Body of pancreas (tissue), 4 donors: Measurements from ENCODE around the gene PAPOLB. TPM values are rescaled to one million over a fixed set of nuclear protein-coding genes. Genes with fewer than 3 reads are reported as not detected.

Source experiments
- ATAC-seq: fragments of 150-250 bp; one replicate; pipeline ENCODE4 v1.9.1; 2016
- DNase-seq, 4 donors: peaks; one replicate each; pipeline ENCODE4 v3.0.0-alpha.2; 2019
- H3K27ac ChIP-seq, 4 donors: fragments of 200-600 bp; sonication (generic); 1 replicate in 3 of 4; 2 replicates in 1 of 4; pipeline versions ENCODE4 v1.5.1 to v1.6.1; 2016 to 2019; ENCODE audit warnings: mild to moderate bottlenecking in 1 of 4, mixed read lengths in 1 of 4, moderate library complexity in 1 of 4
- H3K27me3 ChIP-seq, 2 donors: fragments of 200-600 bp; sonication (generic); one replicate each; pipeline ENCODE4 v1.6.0; 2016; ENCODE audit warnings: mild to moderate bottlenecking in 1 of 2
- H3K36me3 ChIP-seq, 2 donors: fragments of 200-600 bp; sonication (generic); replicated peaks in 1 of 2; 2 replicates each; pipeline ENCODE4 v1.5.1; 2016; ENCODE audit warnings: low read depth in 2 of 2; ENCODE audit not compliant: insufficient read depth in 1 of 2
- H3K4me1 ChIP-seq: fragments of 200-600 bp; sonication (generic); one replicate; pipeline ENCODE4 v1.6.0; 2016
- H3K4me3 ChIP-seq, 2 donors: fragments of 200-600 bp; sonication (generic); 1 replicate in 1 of 2; 2 replicates in 1 of 2; pipeline ENCODE4 v1.5.1; 2016 to 2019
- H3K9me3 ChIP-seq, 3 donors: fragments of 200-600 bp; sonication (generic); 1 replicate in 2 of 3; 2 replicates in 1 of 3; pipeline ENCODE4 v1.5.1; 2016
- CTCF ChIP-seq, 7 experiments: fragments of 450-650 bp in 4 of 7; fragments of 200-600 bp in 3 of 7; sonication (generic) in 3 of 7; IDR thresholded peaks; one replicate each; pipeline ENCODE4 v1.5.1; 2016 to 2019; ENCODE audit warnings: antibody characterized with exemption in 7 of 7
- POLR2A ChIP-seq, 3 donors: fragments of 450-650 bp; IDR thresholded peaks; one replicate each; pipeline ENCODE4 v1.6.1; 2016; ENCODE audit warnings: antibody characterized with exemption in 3 of 3, mild to moderate bottlenecking in 2 of 3
- WGBS, 2 donors: methylation state at CpG; one replicate each; pipeline ENCODE4 v1.1.5; 2017; 5-methylcytosine and 5-hydroxymethylcytosine counted together
- intact Hi-C: fragments of 100-400 bp; cut with DNase I; formaldehyde crosslinking; loops from one replicate; pipeline ENCODE4 v1.15.1; 2023
- total RNA-seq, 2 donors: library from RNA; depleted of rRNA; stranded (reverse); fragments of >200 nt; gene quantifications; one replicate each; pipeline ENCODE4 v1.1.0, GENCODE V29; 2016

The PAPOLB gene
- total RNA-seq, 2 donors from 2014 or later = under 0.01 TPM; not detected in 1

- Histone ChIP-seq H3K27me3 (no peaks in the 10 kb centered on the region), H3K4me1 (no peaks in the 10 kb centered on the region), H3K9me3 (no peaks in the 10 kb centered on the region), H3K27ac (peak overlapping the region in 2 of 4 donors; percentile 32 to 54), H3K36me3 (no peaks in the 10 kb centered on the region), H3K4me3 (no peak overlapping the region)
- ATAC-seq (peak; percentile 44), DNase-seq (peak in 3 of 4 donors; percentile 46 to 68 (median 48))
- TF ChIP-seq POLR2A (IDR thresholded peaks at IDR 0.05) (peak in 2 of 3 donors; percentile 25 to 27), CTCF (IDR thresholded peaks at IDR 0.05) (no peak)
- 53 to 69% methylated on average over 11 to 25 of the region's 28 CpGs for WGBS, 2 donors
- intact Hi-C loops = no loop called here
Observed at GRCh38 chr7:4835398-4836205, 26.2 kb downstream of the PAPOLB start.

- intact Hi-C loops = no loop called here
- no peaks in the 10 kb centered on the region for H3K4me1 ChIP-seq
- no peaks in the 10 kb centered on the region for H3K9me3 ChIP-seq
- ATAC-seq (no peak), DNase-seq (no peak)
- WGBS, 2 donors = 92 to 97% methylated on average over 20 to 52 of the region's 60 CpGs
- no peaks in the 10 kb centered on the region for H3K27me3 ChIP-seq
- H3K4me3 ChIP-seq = no peak overlapping the region
- no peak overlapping the region for H3K27ac ChIP-seq
- TF ChIP-seq POLR2A (IDR thresholded peaks at IDR 0.05) (no peak), CTCF (IDR thresholded peaks at IDR 0.05) (no peak)
- H3K36me3 ChIP-seq = no peaks in the 10 kb centered on the region
Observed at GRCh38 chr7:4834601-4835397, 27.0 kb downstream of the PAPOLB start.

- no peaks in the 10 kb centered on the region for H3K36me3 ChIP-seq
- no peaks in the 10 kb centered on the region for H3K9me3 ChIP-seq
- TF ChIP-seq POLR2A (IDR thresholded peaks at IDR 0.05) = no peak
- TF ChIP-seq CTCF (IDR thresholded peaks at IDR 0.05) = no peak
- no peaks in the 10 kb centered on the region for H3K27me3 ChIP-seq
- 89 to 95% methylated on average over 18 to 33 of the region's 36 CpGs for WGBS, 2 donors
- H3K27ac ChIP-seq = no peak overlapping the region
- no peak for DNase-seq
- no peak overlapping the region for H3K4me3 ChIP-seq
- ATAC-seq = no peak
- H3K4me1 ChIP-seq = no peaks in the 10 kb centered on the region
- intact Hi-C loops = no loop called here
Observed at GRCh38 chr7:4833691-4834600, 27.9 kb downstream of the PAPOLB start.

- WGBS, 2 donors = 81 to 82% methylated on average over 12 to 16 of the region's 17 CpGs
- no peaks in the 10 kb centered on the region for H3K36me3 ChIP-seq
- TF ChIP-seq CTCF (IDR thresholded peaks at IDR 0.05) = no peak
- no peak for TF ChIP-seq POLR2A (IDR thresholded peaks at IDR 0.05)
- no peaks in the 10 kb centered on the region for H3K4me1 ChIP-seq
- H3K27ac ChIP-seq = no peak overlapping the region
- H3K9me3 ChIP-seq = no peaks in the 10 kb centered on the region
- ATAC-seq (no peak), DNase-seq (no peak)
- H3K4me3 ChIP-seq = no peak overlapping the region
- no peaks in the 10 kb centered on the region for H3K27me3 ChIP-seq
- intact Hi-C loops = no loop called here
Observed at GRCh38 chr7:4833176-4833575, 28.7 kb downstream of the PAPOLB start.
